GM12875 (cell line): Measurements from ENCODE around the gene TMEM164.

Experiments
- H3K4me3 ChIP-seq: one replicate; pipeline ENCODE4 v1.5.1; 2011; ENCODE audit warnings: low read depth, low read length, control low read depth
- TF ChIP-seq, protein P1 (sequence below): IDR thresholded peaks from 2 replicates; pipeline ENCODE4 v1.5.1; 2011; ENCODE audit warnings: low read depth, mild to moderate bottlenecking, control low read depth, inconsistent platforms, low read length, moderate library complexity, borderline replicate concordance; ENCODE audit not compliant: insufficient read depth

The TMEM164 gene

DNA sequence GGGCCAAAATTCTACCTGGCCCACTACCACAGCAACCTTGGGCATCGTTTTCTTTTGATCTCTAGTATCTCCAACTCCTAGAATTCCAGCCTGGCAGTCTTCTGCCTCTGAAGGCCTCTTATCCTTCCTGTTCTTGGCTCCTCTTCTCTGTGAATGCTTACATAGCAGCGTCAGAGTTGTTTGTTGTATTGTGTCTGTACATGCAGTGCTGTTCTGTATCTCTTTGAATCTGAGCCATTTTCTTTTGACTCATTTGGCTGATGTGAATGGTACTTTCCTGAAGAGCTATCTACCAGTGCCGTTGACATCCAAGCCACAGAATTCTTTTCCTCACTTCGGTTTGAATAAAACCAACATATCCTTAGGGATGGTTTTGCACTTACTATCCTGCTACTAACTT is 79.2 kb downstream of the TMEM164 start:
- TF ChIP-seq, protein P1, sequence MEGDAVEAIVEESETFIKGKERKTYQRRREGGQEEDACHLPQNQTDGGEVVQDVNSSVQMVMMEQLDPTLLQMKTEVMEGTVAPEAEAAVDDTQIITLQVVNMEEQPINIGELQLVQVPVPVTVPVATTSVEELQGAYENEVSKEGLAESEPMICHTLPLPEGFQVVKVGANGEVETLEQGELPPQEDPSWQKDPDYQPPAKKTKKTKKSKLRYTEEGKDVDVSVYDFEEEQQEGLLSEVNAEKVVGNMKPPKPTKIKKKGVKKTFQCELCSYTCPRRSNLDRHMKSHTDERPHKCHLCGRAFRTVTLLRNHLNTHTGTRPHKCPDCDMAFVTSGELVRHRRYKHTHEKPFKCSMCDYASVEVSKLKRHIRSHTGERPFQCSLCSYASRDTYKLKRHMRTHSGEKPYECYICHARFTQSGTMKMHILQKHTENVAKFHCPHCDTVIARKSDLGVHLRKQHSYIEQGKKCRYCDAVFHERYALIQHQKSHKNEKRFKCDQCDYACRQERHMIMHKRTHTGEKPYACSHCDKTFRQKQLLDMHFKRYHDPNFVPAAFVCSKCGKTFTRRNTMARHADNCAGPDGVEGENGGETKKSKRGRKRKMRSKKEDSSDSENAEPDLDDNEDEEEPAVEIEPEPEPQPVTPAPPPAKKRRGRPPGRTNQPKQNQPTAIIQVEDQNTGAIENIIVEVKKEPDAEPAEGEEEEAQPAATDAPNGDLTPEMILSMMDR: no peak
- H3K4me3 ChIP-seq: no peak overlapping the region

DNA sequence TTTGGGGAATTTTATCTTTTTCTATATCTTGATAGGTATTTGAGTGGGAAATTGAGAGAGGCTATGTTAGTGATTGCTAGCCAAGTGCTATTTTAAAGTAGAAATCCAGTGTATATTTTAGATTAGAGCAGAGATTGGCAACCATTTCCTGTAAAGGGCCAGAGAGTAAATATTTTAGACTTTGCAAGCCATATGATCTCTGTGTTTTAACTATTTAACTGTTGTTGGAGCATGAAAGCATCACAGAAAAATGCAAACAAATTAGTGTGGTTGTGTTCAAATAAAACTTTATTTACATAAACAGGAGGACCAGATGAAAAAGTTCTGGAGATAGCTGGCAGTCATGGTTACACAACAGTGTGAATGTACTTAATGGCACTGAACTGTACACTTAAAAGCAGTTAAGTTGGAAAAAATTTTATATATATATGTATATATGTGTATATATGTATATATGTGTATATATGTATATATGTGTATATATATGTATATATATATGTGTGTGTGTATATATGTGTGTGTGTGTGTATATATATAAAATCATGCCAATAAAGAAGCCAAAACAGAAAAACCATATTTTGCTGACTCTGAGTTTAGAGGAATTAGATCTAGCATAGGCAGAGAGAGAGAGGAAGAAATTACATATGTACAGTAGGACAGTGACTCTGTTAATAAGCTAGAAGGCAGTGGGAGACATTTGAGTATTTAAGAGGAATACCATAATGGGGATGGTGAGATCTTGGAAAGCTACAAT is 83.4 kb downstream of the TMEM164 start:
- TF ChIP-seq, protein P1: no peak
- no peak overlapping the region for H3K4me3 ChIP-seq

DNA sequence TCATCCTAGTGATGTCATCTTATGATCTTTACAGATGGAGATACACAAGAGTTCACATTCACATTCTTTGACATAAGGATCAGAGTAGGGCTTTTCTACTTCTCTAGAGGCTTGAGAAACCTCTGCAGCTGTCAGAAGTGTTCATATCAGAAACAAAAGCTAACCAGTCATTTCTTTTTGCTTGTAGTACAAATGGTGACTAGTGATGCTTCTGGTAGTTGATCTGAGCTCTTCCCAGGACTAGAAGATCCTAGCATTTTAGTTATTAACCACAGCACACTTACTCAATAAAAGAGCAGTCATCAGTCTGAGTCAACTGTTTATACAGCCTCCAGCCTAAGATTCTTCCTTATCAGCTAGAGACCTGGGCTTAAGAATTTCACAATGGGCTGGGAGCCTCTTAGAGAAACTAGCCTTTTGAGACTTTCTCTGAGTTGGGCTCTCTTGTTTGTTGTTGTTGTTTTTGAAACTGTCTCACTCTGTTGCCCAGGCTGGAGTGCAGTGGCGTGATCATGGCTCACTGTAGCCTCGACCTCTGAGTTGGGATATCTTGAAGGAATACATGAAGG is 84.1 kb downstream of the TMEM164 start:
- TF ChIP-seq, protein P1: no peak
- H3K4me3 ChIP-seq: no peak overlapping the region

DNA sequence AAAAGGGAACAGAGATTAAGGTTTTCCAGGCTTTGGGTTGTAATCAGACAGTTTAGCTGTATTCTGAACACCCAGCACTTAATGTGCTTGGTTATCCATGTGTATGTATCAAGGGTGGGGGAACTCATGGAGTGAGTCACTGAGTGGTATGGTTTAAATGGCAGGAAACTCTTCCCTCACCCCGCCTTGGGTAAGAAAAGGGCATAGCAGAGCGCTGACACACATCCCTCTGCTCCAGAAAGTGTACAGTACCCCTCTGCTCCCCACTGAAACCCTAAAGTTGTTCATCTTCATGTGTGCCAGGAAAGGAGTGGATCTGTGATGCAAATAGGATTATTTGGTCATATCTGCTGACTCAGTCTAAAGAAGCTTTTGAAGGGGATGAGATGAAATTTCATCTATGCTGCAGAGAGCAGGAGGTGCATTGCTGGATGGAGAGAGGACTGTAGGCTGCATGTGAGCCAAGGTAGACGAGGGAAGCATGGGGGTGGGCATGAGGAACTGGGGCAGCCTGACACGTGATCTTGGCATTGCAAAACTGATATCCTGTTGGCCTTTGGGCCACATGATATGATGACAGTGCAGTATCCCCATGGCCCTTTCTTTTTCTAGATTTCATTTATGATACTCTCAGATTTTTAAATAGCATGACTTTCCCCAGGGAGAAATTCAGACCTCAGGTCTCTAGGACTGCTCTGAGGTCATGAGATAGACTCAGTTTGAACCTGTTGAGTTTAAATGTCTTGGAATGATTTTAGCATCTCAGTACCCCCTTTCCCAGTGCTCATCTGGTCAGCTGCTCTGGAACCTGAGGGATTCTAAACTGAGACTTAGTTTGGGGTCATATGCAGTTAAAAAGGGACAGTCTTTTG is 84.8 kb downstream of the TMEM164 start:
- TF ChIP-seq, protein P1: no peak
- H3K4me3 ChIP-seq: no peak overlapping the region

DNA sequence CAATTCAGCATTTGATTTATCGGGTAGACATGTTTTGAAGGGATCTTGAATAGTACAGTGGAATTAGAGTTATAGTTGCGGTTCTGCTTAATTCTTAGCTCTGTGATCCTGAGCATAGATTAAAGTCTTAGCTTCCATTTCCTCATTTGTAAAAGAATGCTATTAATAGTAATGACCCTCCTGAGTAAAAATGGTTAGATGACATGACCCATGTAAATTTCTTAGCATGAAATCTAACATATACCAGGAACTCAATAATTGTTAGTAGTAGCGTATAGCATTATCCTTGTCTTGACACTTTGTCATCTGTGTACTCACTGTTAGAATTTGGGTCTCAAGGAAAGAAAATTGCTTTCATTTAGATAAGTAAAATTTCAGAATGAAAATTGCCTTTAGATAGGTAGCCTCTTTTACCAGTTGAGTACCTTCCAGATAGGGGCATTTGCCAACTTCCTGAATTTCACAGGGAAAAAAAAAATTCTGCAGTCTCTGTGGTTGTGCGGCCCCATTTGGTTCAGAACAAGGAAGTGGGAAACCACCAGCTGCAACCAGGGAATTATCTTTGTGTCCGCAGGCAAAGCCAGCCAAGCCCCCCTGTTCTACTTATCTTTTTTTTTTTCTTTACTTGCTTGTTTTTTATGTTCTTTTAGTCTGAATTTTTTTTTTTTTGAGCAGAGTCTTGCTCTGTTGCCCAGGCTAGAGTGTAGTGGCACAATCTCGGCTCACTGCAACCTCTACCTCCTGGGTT is 86.9 kb downstream of the TMEM164 start:
- TF ChIP-seq, protein P1: no peak
- no peak overlapping the region for H3K4me3 ChIP-seq

DNA sequence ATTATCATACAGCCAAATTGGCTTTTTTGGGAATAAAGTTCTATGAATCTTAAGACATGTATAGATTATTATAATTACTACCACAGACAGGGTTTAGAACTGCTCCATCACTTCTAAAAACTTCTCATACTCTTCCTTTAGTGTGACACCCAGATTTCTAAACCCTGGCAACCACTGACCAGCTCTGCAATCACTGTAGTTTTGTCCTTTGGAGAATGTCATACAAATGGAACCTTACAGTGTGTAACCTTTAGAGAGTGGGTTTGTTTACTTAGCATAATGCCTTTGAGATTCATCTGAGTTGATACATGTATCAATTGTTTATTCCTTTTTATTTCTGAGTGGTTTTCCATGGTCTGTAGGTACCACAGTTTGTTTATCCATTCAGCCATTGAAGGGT is 95.0 kb downstream of the TMEM164 start:
- TF ChIP-seq, protein P1: no peak
- no peak overlapping the region for H3K4me3 ChIP-seq
